IMR-90 (cell line): Measurements from ENCODE around the gene ITGA6. TPM values are rescaled to one million over a fixed set of nuclear protein-coding genes. Genes with fewer than 3 reads are reported as not detected.

Experiments used
- ATAC-seq: fragments of 200-7000 bp; cut with Tn5 transposase; 2 replicates; pipeline ENCODE4 v1.9.1; 2020; ENCODE audit warnings: low read depth, mild to moderate bottlenecking, moderate library complexity
- BruUV-seq: library from RNA; stranded (reverse); fragments of 400-500 nt; replicated peaks from 2 replicates; lab custom pipeline; 2021; lab: Mats Ljungman, UMichigan
- CTCF ChIA-PET: fragments of 300-600 bp; formaldehyde crosslinking; extraction: SDS; loops from one replicate; lab custom pipeline; 2021; ENCODE audit warnings: antibody characterized with exemption; lab: Yijun Ruan, JAX
- POLR2A ChIA-PET: fragments of 300-600 bp; sonication (Branson Sonifier 250); formaldehyde crosslinking; loops from one replicate; lab custom pipeline; 2022; ENCODE audit warnings: antibody characterized with exemption; ENCODE audit not compliant: unreplicated experiment; lab: Charles Lee
- DNase-seq: peaks from one replicate; pipeline ENCODE4 v3.0.0; 2013
- H2AFZ ChIP-seq: replicated peaks from 2 replicates; pipeline ENCODE3; 2013; ENCODE audit warnings: low read length, mild to moderate bottlenecking; ENCODE audit not compliant: poor library complexity
- H2AK5ac ChIP-seq: 2 replicates; pipeline ENCODE4 v1.6.1; 2013; ENCODE audit warnings: low read depth, low read length, inconsistent platforms
- H2AK9ac ChIP-seq: replicated peaks from 2 replicates; pipeline ENCODE3; 2013; ENCODE audit warnings: mild to moderate bottlenecking, low read depth, low read length, moderate library complexity; ENCODE audit not compliant: poor library complexity
- H2BK120ac ChIP-seq: 2 replicates; pipeline ENCODE4 v1.6.1; 2013; ENCODE audit warnings: low read depth, low read length, inconsistent platforms
- H2BK15ac ChIP-seq: 3 replicates; pipeline ENCODE4 v1.6.1; 2013; ENCODE audit warnings: low read depth, low read length, inconsistent platforms
- H2BK20ac ChIP-seq: 2 replicates; pipeline ENCODE4 v1.6.1; 2013; ENCODE audit warnings: low read depth, mild to moderate bottlenecking, inconsistent platforms, low read length, moderate library complexity
- H2BK5ac ChIP-seq: 2 replicates; pipeline ENCODE4 v1.6.1; 2013; ENCODE audit warnings: mild to moderate bottlenecking, low read depth, low read length, inconsistent platforms; ENCODE audit not compliant: poor library complexity, severe bottlenecking
- H3K14ac ChIP-seq: replicated peaks from 2 replicates; pipeline ENCODE4 v1.6.1; 2013; ENCODE audit warnings: low read depth, low read length, inconsistent platforms
- H3K18ac ChIP-seq: 2 replicates; pipeline ENCODE4 v1.6.1; 2013; ENCODE audit warnings: low read depth, low read length, control low read depth
- H3K23ac ChIP-seq: 2 replicates; pipeline ENCODE4 v1.6.1; 2013; ENCODE audit warnings: low read depth, low read length, inconsistent platforms
- H3K27ac ChIP-seq: 2 replicates; pipeline ENCODE4 v1.5.1; 2013; ENCODE audit warnings: mild to moderate bottlenecking, control low read depth, low read length; ENCODE audit not compliant: insufficient read depth
- H3K27me3 ChIP-seq: 2 replicates; pipeline ENCODE4 v1.6.1; 2013; ENCODE audit warnings: low read length; ENCODE audit not compliant: control insufficient read depth, insufficient read depth
- H3K36me3 ChIP-seq: 2 replicates; pipeline ENCODE4 v1.6.1; 2013; ENCODE audit warnings: low read length, mixed read lengths; ENCODE audit not compliant: control insufficient read depth, insufficient read depth
- H3K4ac ChIP-seq: 2 replicates; pipeline ENCODE4 v1.6.1; 2013; ENCODE audit warnings: low read depth, low read length, inconsistent platforms
- H3K4me1 ChIP-seq: 2 replicates; pipeline ENCODE4 v1.6.1; 2013; ENCODE audit warnings: low read length, mixed read lengths; ENCODE audit not compliant: control insufficient read depth, insufficient read depth
- H3K4me2 ChIP-seq: 2 replicates; pipeline ENCODE4 v1.6.1; 2013; ENCODE audit warnings: low read depth, mild to moderate bottlenecking, control low read depth, low read length, moderate library complexity
- H3K4me3 ChIP-seq: 2 replicates; pipeline ENCODE4 v1.5.1; 2013; ENCODE audit warnings: low read depth, mild to moderate bottlenecking, control low read depth, low read length, moderate library complexity; ENCODE audit not compliant: insufficient read depth
- H3K56ac ChIP-seq: 2 replicates; pipeline ENCODE4 v1.6.1; 2013; ENCODE audit warnings: low read length, inconsistent platforms; ENCODE audit not compliant: insufficient read depth; ENCODE audit errors: extremely low read depth
- H3K79me1 ChIP-seq, 2 experiments: 2 replicates each; pipeline ENCODE4 v1.6.1; 2013; ENCODE audit warnings: low read length in 2 of 2, inconsistent platforms in 1 of 2, low read depth in 1 of 2
- H3K9ac ChIP-seq: 2 replicates; pipeline ENCODE4 v1.6.1; 2013; ENCODE audit warnings: low read depth, low read length, control low read depth
- H3K9me1 ChIP-seq: 2 replicates; pipeline ENCODE4 v1.6.1; 2013; ENCODE audit warnings: low read length, inconsistent platforms; ENCODE audit not compliant: insufficient read depth
- H3K9me3 ChIP-seq: 2 replicates; pipeline ENCODE4 v1.6.1; 2013; ENCODE audit warnings: low read length; ENCODE audit not compliant: control insufficient read depth, insufficient read depth
- H4K20me1 ChIP-seq: 2 replicates; pipeline ENCODE4 v1.6.1; 2013; ENCODE audit warnings: low read length, inconsistent platforms; ENCODE audit not compliant: insufficient read depth
- H4K5ac ChIP-seq: 2 replicates; pipeline ENCODE4 v1.6.1; 2013; ENCODE audit warnings: mild to moderate bottlenecking, low read depth, low read length, control low read depth
- H4K8ac ChIP-seq, 2 experiments: 2 replicates each; pipeline ENCODE4 v1.6.1; 2013; ENCODE audit warnings: low read depth in 2 of 2, low read length in 2 of 2, control low read depth in 1 of 2, inconsistent platforms in 1 of 2
- H4K91ac ChIP-seq: 2 replicates; pipeline ENCODE4 v1.6.1; 2013; ENCODE audit warnings: low read depth, low read length, inconsistent platforms; ENCODE audit not compliant: insufficient read depth
- BHLHE40 ChIP-seq: fragments of 150-350 bp; IDR thresholded peaks from 2 replicates; pipeline ENCODE4 v1.6.1; 2016; ENCODE audit warnings: mild to moderate bottlenecking, low read depth, low read length
- FOS ChIP-seq: fragments of 150-350 bp; IDR thresholded peaks from 2 replicates; pipeline ENCODE4 v1.6.1; 2016; ENCODE audit warnings: low read depth, low read length
- WGBS, 2 experiments: methylation state at CpG; one replicate each; pipeline versions ENCODE4 v1.1.5 to v1.1.7; 2013; ENCODE audit warnings: missing lambda C conversion rate in 2 of 2; ENCODE audit not compliant: insufficient read length in 1 of 2; ENCODE audit errors: extremely low coverage in 2 of 2; 5-methylcytosine and 5-hydroxymethylcytosine counted together
- dilution Hi-C: fragments of 300-500 bp; cut with HindIII; formaldehyde crosslinking; loops from one replicate; pipeline ENCODE4 v1.14.3; 2018; ENCODE audit warnings: low sequenced_read_pairs; ENCODE audit not compliant: unreplicated experiment
- in situ Hi-C: fragments of 300-500 bp; cut with MboI; formaldehyde crosslinking; loops from 3 replicates; pipeline ENCODE4 v1.14.3; 2019; ENCODE audit warnings: low sequenced_read_pairs, inconsistent platforms, mixed read lengths
- intact Hi-C: fragments of 100-400 bp; cut with micrococcal nuclease; formaldehyde crosslinking; loops from 2 replicates; pipeline ENCODE4 v1.10.0; 2022
- polyA plus RNA-seq, 3 experiments: library from polyadenylated mRNA; depleted of rRNA; stranded (reverse); fragments of >200 nt; gene quantifications; 2 replicates each; pipeline ENCODE4 v1.2.3, GENCODE V29; 2012; ENCODE audit warnings: low replicate concordance in 1 of 3
- total RNA-seq: library from RNA; depleted of rRNA; stranded (reverse); fragments of >200 nt; gene quantifications from 2 replicates; pipeline ENCODE4 v1.2.3, GENCODE V29; 2012
- TF ChIP-seq, protein P1 (sequence below): fragments of 150-350 bp; IDR thresholded peaks from 2 replicates; pipeline ENCODE4 v1.6.1; 2017; ENCODE audit warnings: mild to moderate bottlenecking, antibody characterized with exemption, low read length, low read depth
- TF ChIP-seq, protein P2 (sequence below): conservative IDR thresholded peaks from 2 replicates; pipeline ENCODE4 v1.5.1; 2012; ENCODE audit warnings: mild to moderate bottlenecking, low read depth, low read length, improper control_type of control experiment

The ITGA6 gene
- total and polyA plus RNA-seq, 2 of the 4 experiments (the other 2 are of a cell fraction), result 12.5 to 43.9 TPM

GRCh38 chr2:172513935-172514586 lies 86.7 kb downstream of the ITGA6 start:
- no peak overlapping the region for H2AFZ ChIP-seq
- H3K27ac ChIP-seq, result no peak overlapping the region
- CTCF ChIA-PET, result no interaction called here
- no peaks in the 10 kb centered on the region; the same call in 1 of the 2 replicates for H3K36me3 ChIP-seq
- no peak overlapping the region for H2BK15ac ChIP-seq
- H3K14ac ChIP-seq, result no peak overlapping the region
- DNase-seq (no peak), ATAC-seq (no peak)
- H4K5ac ChIP-seq, result no peak overlapping the region
- no peaks in the 10 kb centered on the region; the same call in 1 of the 2 replicates for H3K4me1 ChIP-seq
- dilution Hi-C loops (no loop called here), intact Hi-C loops (no loop called here), in situ Hi-C loops (no loop called here)
- H3K23ac ChIP-seq, result no peak overlapping the region
- H2BK120ac ChIP-seq, result no peak overlapping the region
- H3K4ac ChIP-seq, result no peak overlapping the region
- H3K56ac ChIP-seq, result no peak overlapping the region
- no peak overlapping the region for H2AK9ac ChIP-seq
- H3K27me3 ChIP-seq, result no peaks in the 10 kb centered on the region
- no peak overlapping the region for H3K9ac ChIP-seq
- no peaks in the 10 kb centered on the region for H3K9me1 ChIP-seq
- no TSS peak for BruUV-seq
- H3K4me2 ChIP-seq, result no peak overlapping the region
- H2BK20ac ChIP-seq, result no peak overlapping the region
- no peak overlapping the region for H4K8ac ChIP-seq
- TF ChIP-seq, protein P1, sequence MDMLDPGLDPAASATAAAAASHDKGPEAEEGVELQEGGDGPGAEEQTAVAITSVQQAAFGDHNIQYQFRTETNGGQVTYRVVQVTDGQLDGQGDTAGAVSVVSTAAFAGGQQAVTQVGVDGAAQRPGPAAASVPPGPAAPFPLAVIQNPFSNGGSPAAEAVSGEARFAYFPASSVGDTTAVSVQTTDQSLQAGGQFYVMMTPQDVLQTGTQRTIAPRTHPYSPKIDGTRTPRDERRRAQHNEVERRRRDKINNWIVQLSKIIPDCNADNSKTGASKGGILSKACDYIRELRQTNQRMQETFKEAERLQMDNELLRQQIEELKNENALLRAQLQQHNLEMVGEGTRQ, result no peak
- TF ChIP-seq BHLHE40 (no peak), FOS (no peak)
- TF ChIP-seq, protein P2, sequence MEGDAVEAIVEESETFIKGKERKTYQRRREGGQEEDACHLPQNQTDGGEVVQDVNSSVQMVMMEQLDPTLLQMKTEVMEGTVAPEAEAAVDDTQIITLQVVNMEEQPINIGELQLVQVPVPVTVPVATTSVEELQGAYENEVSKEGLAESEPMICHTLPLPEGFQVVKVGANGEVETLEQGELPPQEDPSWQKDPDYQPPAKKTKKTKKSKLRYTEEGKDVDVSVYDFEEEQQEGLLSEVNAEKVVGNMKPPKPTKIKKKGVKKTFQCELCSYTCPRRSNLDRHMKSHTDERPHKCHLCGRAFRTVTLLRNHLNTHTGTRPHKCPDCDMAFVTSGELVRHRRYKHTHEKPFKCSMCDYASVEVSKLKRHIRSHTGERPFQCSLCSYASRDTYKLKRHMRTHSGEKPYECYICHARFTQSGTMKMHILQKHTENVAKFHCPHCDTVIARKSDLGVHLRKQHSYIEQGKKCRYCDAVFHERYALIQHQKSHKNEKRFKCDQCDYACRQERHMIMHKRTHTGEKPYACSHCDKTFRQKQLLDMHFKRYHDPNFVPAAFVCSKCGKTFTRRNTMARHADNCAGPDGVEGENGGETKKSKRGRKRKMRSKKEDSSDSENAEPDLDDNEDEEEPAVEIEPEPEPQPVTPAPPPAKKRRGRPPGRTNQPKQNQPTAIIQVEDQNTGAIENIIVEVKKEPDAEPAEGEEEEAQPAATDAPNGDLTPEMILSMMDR, result no peak
- H2AK5ac ChIP-seq, result no peak overlapping the region
- H2BK5ac ChIP-seq, result no peak overlapping the region
- no peaks in the 10 kb centered on the region for H4K20me1 ChIP-seq
- POLR2A ChIA-PET, result no interaction called here
- no peak overlapping the region for H3K18ac ChIP-seq
- no peak overlapping the region for H3K4me3 ChIP-seq
- 87% methylated on average over 5 of the region's 15 CpGs; no CpG with 5 or more reads in 1 of the 2 experiments for WGBS, 2 experiments
- no peak overlapping the region for H4K91ac ChIP-seq
- peaks cover 0 to 13% of the 10 kb centered on the region in 2 experiments; a peak in 2 of 4 replicates for H3K79me1 ChIP-seq
- H3K9me3 ChIP-seq, result peaks cover 21% of the 10 kb centered on the region
